K562 (cell line): ENCODE data around the gene CASP6. TPM values are rescaled to one million over a fixed set of nuclear protein-coding genes. Genes with fewer than 3 reads are reported as not detected.
A peak's percentile ranks its signal among the peaks of the same experiment; 100 is the strongest.

Experiments used
- HNRNPK ChIP-seq: fragments of 200-400 bp; formaldehyde crosslinking; IDR thresholded peaks from one replicate; pipeline ENCODE4 v1.6.1; 2018; ENCODE audit warnings: mild to moderate bottlenecking, low read depth, low read length; ENCODE audit not compliant: poor library complexity, severe bottlenecking
- MED1 ChIP-seq: sonication (generic); formaldehyde crosslinking; IDR thresholded peaks from 2 replicates; pipeline ENCODE4 v1.8.1; 2023; ENCODE audit warnings: missing genetic modification reagents, borderline replicate concordance
- polyA plus RNA-seq, 8 experiments: library from polyadenylated mRNA; depleted of rRNA in 4 of 8; stranded (reverse) in 5 of 8; unstranded in 3 of 8; fragments of >200 nt; fragmentation: Nextera tagmentation in 2 of 8; fragmentation: Illumina TruSeq in 1 of 8; extraction: Ambion mirVana in 2 of 8; extraction: Trizol in 1 of 8; gene quantifications; 2 replicates each; pipeline versions ENCODE4 v1.2.1 to v1.2.3, GENCODE V29; 2011 to 2014; ENCODE audit warnings: inconsistent platforms in 1 of 8, missing spikeins in 1 of 8
- total RNA-seq, 7 experiments: library from RNA; depleted of rRNA in 6 of 7; stranded (reverse); fragments of >200 nt in 6 of 7; fragmentation: Illumina TruSeq in 2 of 7; extraction: Trizol in 2 of 7; gene quantifications; 2 replicates each; pipeline versions ENCODE4 v1.2.1 to v1.2.3, GENCODE V29; 2011 to 2021; ENCODE audit warnings: low replicate concordance in 1 of 7
- TF ChIP-seq, protein P1 (sequence below): fragments of 200-800 bp; sonication (Bioruptor generic); IDR thresholded peaks from 2 replicates; pipeline ENCODE4 v1.6.1; 2016; ENCODE audit warnings: missing genetic modification characterization, missing compliant biosample characterization
- TF ChIP-seq, protein P2 (sequence below): sonication (generic); formaldehyde crosslinking; IDR thresholded peaks from 2 replicates; pipeline ENCODE4 v1.8.1; 2023; ENCODE audit warnings: mild to moderate bottlenecking, missing genetic modification reagents
- TF ChIP-seq, protein P3 (sequence below): fragments of 450-650 bp; IDR thresholded peaks from 2 replicates; pipeline ENCODE4 v1.6.1; 2018; ENCODE audit not compliant: partially characterized antibody

The CASP6 gene
- total and polyA plus RNA-seq, 9 of the 15 experiments (the other 6 are each of a cell fraction or from before 2014, with no cell fraction given) = 20.8 to 72.7 (median 39.1) TPM

DNA sequence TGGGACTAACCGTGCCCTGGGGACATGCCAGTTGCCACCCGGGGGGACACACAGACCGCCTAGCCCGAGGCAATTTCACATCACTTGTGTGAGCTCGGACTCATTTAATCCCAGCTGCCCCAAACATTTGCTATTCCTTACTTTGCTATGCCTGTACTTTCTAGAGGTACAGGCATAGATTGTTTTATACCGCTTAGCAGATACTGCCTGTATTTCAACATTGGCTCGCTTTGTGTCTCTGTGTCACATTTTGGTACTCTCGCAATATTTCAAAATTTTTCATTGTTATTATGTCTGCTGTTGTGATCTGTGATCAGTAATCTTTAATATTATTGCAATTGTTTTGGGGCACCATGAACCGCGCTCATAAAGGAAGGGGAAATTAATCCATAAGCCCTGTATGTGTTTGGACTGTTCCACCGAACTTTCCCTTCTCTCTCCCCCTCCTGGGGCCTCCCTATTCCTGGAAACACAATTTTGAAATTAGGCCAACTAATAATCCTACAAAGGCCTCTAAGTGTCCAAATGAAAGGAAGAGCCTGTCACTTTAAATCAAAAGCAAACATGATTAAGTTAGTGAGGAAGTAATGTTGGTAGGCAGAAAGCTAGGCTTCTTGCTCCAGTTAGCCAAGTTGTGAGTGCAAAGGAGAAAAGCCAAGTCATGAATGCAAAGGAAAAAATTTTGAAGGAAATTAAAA is 568 bp upstream of the CASP6 start (continued):
- TF ChIP-seq, protein P1, sequence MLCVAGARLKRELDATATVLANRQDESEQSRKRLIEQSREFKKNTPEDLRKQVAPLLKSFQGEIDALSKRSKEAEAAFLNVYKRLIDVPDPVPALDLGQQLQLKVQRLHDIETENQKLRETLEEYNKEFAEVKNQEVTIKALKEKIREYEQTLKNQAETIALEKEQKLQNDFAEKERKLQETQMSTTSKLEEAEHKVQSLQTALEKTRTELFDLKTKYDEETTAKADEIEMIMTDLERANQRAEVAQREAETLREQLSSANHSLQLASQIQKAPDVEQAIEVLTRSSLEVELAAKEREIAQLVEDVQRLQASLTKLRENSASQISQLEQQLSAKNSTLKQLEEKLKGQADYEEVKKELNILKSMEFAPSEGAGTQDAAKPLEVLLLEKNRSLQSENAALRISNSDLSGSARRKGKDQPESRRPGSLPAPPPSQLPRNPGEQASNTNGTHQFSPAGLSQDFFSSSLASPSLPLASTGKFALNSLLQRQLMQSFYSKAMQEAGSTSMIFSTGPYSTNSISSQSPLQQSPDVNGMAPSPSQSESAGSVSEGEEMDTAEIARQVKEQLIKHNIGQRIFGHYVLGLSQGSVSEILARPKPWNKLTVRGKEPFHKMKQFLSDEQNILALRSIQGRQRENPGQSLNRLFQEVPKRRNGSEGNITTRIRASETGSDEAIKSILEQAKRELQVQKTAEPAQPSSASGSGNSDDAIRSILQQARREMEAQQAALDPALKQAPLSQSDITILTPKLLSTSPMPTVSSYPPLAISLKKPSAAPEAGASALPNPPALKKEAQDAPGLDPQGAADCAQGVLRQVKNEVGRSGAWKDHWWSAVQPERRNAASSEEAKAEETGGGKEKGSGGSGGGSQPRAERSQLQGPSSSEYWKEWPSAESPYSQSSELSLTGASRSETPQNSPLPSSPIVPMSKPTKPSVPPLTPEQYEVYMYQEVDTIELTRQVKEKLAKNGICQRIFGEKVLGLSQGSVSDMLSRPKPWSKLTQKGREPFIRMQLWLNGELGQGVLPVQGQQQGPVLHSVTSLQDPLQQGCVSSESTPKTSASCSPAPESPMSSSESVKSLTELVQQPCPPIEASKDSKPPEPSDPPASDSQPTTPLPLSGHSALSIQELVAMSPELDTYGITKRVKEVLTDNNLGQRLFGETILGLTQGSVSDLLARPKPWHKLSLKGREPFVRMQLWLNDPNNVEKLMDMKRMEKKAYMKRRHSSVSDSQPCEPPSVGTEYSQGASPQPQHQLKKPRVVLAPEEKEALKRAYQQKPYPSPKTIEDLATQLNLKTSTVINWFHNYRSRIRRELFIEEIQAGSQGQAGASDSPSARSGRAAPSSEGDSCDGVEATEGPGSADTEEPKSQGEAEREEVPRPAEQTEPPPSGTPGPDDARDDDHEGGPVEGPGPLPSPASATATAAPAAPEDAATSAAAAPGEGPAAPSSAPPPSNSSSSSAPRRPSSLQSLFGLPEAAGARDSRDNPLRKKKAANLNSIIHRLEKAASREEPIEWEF (CRISPR knock-in tag) = no peak
- TF ChIP-seq, protein P2, sequence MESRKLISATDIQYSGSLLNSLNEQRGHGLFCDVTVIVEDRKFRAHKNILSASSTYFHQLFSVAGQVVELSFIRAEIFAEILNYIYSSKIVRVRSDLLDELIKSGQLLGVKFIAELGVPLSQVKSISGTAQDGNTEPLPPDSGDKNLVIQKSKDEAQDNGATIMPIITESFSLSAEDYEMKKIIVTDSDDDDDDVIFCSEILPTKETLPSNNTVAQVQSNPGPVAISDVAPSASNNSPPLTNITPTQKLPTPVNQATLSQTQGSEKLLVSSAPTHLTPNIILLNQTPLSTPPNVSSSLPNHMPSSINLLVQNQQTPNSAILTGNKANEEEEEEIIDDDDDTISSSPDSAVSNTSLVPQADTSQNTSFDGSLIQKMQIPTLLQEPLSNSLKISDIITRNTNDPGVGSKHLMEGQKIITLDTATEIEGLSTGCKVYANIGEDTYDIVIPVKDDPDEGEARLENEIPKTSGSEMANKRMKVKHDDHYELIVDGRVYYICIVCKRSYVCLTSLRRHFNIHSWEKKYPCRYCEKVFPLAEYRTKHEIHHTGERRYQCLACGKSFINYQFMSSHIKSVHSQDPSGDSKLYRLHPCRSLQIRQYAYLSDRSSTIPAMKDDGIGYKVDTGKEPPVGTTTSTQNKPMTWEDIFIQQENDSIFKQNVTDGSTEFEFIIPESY (CRISPR knock-in tag) = 0 out of 2 replicates have a peak, but pooled peaks have one; percentile 24
- TF ChIP-seq MED1 (CRISPR knock-in tag) = no peak
- TF ChIP-seq, protein P3, sequence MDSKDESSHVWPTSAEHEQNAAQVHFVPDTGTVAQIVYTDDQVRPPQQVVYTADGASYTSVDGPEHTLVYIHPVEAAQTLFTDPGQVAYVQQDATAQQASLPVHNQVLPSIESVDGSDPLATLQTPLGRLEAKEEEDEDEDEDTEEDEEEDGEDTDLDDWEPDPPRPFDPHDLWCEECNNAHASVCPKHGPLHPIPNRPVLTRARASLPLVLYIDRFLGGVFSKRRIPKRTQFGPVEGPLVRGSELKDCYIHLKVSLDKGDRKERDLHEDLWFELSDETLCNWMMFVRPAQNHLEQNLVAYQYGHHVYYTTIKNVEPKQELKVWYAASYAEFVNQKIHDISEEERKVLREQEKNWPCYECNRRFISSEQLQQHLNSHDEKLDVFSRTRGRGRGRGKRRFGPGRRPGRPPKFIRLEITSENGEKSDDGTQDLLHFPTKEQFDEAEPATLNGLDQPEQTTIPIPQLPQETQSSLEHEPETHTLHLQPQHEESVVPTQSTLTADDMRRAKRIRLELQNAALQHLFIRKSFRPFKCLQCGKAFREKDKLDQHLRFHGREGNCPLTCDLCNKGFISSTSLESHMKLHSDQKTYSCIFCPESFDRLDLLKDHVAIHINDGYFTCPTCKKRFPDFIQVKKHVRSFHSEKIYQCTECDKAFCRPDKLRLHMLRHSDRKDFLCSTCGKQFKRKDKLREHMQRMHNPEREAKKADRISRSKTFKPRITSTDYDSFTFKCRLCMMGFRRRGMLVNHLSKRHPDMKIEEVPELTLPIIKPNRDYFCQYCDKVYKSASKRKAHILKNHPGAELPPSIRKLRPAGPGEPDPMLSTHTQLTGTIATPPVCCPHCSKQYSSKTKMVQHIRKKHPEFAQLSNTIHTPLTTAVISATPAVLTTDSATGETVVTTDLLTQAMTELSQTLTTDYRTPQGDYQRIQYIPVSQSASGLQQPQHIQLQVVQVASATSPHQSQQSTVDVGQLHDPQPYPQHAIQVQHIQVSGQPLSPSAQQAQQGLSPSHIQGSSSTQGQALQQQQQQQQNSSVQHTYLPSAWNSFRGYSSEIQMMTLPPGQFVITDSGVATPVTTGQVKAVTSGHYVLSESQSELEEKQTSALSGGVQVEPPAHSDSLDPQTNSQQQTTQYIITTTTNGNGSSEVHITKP = peak; percentile 59
- no peak for TF ChIP-seq HNRNPK
